Endometrial microvascular endothelial cells (primary cell): ENCODE results near the gene NHLRC1. TPM values are rescaled to one million over a fixed set of nuclear protein-coding genes. Genes with fewer than 3 reads are reported as not detected.

ENCODE experiments used
- in situ Hi-C: cut with HindIII; loops from 2 replicates; pipeline ENCODE4 v1.10.0; 2017; ENCODE audit warnings: low sequenced_read_pairs, low pct_unique_long_range_greater_than_20kb; ENCODE audit errors: inconsistent ontology term
- total RNA-seq: library from RNA; depleted of rRNA; stranded (reverse); fragments of >200 nt; gene quantifications from one replicate; pipeline ENCODE4 v1.2.3, GENCODE V29; 2015; ENCODE audit errors: inconsistent ontology term

Gene NHLRC1
- total RNA-seq, 1 donor from 2014 or later, result 2.0 TPM

DNA sequence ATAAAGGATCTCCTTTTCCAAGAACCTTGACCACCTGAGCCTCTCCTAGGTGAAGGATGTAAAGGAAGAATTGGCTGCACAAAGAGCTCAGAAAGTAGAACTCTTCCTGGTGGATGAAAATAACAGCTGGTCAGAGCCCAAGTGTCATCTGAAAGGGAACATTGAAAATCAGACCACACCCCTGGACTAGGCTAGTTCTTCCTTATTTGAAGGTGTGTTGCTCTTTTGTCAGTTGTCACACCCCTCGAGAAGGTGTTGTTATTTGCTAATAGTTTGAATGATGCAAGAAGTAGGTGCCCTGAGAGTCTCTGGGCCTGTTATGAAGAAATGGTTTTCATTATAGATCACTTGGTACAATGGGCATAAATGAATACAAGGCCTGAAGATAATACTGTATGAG is 31.1 kb downstream of the NHLRC1 start:
- in situ Hi-C loops, result no loop called here

DNA sequence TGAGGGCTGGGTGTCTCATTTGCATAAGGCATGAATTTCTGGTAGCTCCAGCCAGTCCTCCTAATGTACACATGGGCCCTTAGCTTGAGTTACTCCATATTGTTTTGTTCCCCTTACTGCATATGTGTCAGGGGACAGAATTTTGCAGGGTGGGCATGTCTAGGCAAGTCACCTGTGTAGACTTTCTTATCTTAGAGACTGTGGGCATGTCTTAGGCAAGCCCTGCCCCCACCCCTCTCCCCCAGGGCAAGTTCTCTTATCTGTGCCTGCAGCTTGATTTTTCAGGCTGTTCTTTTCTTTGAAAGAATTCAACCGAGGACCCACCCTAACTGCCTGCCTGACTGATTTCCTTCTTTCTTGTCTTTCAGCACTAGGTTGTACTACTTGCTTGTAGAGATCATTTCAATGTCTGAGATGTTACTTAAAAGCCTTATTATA is 32.1 kb downstream of the NHLRC1 start:
- in situ Hi-C loops, result no loop called here

DNA sequence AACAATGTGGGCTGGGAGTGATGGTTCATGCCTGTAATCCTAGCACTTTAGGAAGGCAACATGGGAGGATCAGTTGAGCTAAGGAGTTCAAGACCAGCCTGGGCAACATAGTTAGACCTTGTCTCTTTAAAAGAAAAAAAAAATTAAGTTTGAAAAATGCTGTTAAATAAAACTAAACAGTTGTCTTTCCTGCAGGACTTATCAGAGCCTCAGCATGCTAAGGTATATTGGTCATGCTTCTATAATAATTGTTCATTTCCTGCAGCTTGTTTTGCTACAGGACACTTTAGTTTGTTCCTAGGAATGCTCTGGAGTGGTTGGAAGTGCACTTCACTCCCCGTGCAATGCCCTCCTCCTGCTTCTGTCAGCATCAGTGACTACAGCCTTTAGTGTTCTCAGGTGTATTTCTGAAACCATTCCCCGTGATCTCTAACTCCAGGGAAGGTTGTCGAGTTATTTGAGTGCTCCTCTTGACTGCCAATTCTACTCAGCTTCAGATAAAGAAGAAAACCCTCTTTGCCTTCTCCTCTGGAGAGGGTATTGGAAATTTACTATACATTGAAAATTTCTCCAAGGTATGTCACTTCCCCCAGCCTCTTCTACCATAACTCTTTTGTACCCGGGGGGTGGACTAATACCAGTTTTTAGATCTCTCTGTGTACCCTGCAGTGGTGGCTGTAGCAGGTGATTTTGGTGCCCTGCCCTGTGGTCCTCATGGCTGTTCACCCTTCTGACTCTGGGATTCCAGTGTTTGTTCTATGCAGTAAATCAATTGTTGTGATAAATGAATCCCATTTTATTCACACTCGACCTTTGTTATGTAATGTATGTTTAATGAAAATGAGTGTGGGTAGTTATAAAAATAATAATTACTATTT is 33.8 kb downstream of the NHLRC1 start:
- in situ Hi-C loops, result no loop called here

GRCh38 chr6:18087396-18088165 is 34.9 kb downstream of the NHLRC1 start:
- in situ Hi-C loops, result no loop called here

DNA sequence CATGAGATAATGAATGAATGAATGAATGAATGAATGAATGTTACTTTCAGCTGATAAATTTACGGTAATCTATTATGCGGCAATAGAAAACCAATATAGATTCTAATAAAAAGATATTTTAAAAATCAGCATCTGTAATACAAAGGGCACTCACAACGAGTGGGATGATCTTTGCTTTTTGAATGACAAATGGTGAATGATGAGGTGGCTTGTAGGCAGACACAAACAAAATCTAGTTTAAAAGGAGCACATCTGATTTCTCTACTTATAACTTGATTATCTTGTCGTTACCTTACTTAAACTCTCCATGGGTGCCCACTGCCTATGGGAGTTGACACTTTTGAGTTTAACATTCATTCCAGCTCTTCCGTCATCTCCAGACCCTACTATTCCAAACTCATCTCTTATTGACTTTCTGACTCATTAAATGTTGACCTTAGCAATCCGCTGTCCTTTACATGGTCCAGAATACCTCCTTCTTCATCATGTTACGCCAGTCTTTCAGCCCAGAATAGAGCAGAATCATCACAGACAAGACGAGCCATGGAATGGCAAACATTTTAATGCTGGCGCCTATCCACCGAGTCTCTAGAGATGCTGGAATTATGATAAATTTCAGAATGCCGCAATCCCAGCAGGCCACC is 41.3 kb downstream of the NHLRC1 start:
- in situ Hi-C loops, result no loop called here

DNA sequence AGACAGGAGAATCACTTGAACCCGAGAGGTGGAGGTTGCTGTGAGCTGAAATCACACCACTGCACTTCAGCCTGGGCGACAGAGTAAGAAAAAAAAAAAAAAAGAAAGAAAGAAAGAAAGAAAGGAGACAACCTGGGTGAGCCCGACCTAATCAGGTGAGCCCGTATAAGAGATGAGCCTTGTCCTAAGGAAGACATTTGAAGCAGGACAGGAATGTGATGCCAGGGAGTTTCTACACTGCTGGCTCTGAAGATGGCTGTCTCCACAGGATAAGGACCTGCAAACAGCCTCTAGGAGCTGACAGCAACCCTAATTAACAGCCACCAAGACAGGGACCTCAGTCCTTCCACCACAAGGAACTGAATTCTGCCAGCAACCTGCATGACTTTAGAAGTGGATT is 41.9 kb downstream of the NHLRC1 start:
- in situ Hi-C loops, result no loop called here

- in situ Hi-C loops, result no loop called here
Measured at GRCh38 chr6:18078866-18079265, 43.6 kb downstream of the NHLRC1 start.

GRCh38 chr6:18076231-18076630 is 46.2 kb downstream of the NHLRC1 start:
- in situ Hi-C loops, result no loop called here

DNA sequence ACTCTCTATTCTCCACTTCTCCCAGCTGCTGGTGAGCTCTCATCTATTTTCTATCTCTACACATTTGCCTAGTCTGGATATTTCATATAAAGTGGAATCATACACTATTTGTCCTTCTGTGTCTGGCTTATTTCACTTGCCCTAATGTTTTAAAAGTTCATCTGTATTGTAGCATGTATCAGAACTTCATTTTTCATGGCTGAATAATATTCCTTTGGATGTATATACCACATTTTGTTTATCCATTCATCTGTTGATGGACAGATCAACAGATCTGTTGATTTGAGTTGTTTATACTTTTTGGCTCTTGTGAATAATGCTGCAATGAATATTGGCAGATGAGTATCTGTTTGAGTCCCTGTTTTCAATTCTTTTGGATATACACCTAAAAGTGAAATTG is 49.6 kb downstream of the NHLRC1 start:
- in situ Hi-C loops, result no loop called here

GRCh38 chr6:18070486-18070885 is 52.0 kb downstream of the NHLRC1 start:
- in situ Hi-C loops, result no loop called here

Other genes starting within 250 kb of the NHLRC1 start
- gene KIF13A, start 135.0 kb downstream of the NHLRC1 start, total RNA-seq, result 41.8 TPM
- gene TPMT, start 32.4 kb upstream of the NHLRC1 start, total RNA-seq, result 21.4 TPM
- 14.0 TPM for gene KDM1B, start 32.7 kb upstream of the NHLRC1 start, total RNA-seq
- 92.3 TPM for gene DEK, start 141.9 kb upstream of the NHLRC1 start, total RNA-seq